ENCODE data around the gene SORT1. TPM values are rescaled to one million over a fixed set of nuclear protein-coding genes. Genes with fewer than 3 reads are reported as not detected.
"Not testable (repeated sequence)": the region's sequence is repeated elsewhere in the genome, so short reads cannot be mapped to it uniquely, and the experiment has no call there.

SORT1 gene
- total RNA-seq (2014; rRNA removed; shearing (Covaris generic)) = 7.7 and 11.2 TPM in 2 replicates

DNA sequence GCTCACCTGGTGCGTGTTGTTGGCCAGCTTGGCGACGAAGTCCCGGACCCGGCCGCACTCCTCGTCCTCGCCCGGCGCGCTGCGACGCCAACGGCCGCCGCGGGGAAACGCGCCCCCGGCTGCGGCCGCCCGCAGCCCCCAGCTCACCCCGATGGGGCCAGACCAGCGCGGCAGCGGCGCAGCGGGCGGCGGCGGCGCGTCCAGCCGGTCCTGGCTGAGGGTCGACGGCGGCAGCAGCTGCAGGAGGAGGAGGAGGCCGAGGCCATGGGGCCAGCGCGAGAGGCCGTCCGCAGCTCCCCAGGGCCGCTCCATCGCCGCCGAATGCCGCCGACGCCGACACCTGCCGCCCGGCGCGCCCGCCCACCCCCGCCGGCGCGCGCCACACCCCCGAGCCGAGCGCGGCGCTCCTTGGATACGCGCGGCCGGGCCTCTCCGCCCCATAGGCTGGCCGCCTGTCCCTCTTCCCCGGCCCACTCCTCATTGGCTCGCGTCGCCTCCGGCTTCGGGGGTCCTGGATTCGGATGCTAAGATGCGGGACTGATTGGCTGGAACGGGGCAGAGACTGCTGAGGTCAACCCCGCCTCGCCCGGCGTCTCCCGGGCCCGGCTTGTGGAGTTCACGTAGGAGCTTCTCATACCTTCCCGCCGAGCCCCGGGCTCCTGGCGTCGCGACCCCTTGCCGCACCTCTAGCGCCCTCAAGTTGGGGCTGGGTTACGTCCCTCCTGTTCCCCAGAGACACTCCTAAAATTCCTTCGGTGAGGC, at the start of gene SORT1:
TSS of gene SORT1 (minus strand) at position 338 of the 762 bp plus-strand sequence. CDS start at position 312, 26 bp downstream.
- Histone ChIP-seq H3K4me1 (replicated peaks) (peaks cover 56% of the 10 kb centered on the region), H3K27ac (no peak within 1 kb of the TSS), H3K36me3 (peaks cover 19% of the 10 kb centered on the region), H3K9me3 (replicated peaks) (0 out of 2 replicates have a peak, but pooled peaks cover 2% of the 10 kb centered on the region), H3K27me3 (replicated peaks) (no peaks in the 10 kb centered on the region), H3K4me3 (peak within 1 kb of the TSS; percentile 87)
- peak; percentile 76 to 87 for DNase-seq (ENCODE audit: low read depth in 1 of 2, low spot score in 2 of 2)

DNA sequence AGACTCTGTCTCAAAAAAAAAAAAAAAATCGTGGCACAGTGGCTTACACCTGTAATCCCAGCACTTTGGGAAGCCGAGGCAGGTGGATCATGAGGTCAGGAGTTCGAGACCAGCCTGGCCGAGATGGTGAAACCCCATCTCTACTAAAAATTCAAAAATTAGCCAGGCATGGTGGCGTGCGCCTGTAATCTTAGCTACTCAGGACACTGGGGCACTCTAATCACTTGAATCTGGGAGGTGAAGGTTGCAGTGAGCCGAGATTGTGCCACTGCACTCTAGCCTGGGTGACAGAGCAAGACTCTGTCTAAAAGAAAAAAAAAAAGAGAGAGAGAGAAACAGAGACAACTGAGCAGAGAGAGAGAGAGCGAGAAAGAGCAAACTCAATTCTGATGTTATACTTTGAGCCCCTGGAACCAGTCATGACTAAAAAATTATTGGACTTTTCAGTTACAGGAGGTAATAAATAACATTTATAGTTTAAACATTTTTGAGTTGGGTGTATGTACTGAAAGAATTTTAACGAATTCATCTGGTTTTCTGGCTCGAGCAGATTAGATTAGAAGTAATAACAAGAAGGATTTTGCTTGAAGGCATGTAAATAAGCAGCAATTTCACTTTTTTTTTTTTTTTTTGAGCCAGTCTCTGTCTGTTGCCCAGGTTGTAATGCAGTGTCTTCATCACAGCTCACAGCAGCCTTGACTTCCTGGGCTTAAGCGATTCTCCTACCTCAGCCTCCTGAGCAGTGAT, 48.4 kb upstream of the SORT1 start:
- peaks cover 38% of the 10 kb centered on the region for H3K27me3 ChIP-seq (replicated peaks)
- not testable (repeated sequence) for H3K27ac ChIP-seq; H3K4me1 ChIP-seq (replicated peaks); H3K9me3 ChIP-seq (replicated peaks); DNase-seq (ENCODE audit: low read depth in 1 of 2, low spot score in 2 of 2); H3K4me3 ChIP-seq; H3K36me3 ChIP-seq

DNA sequence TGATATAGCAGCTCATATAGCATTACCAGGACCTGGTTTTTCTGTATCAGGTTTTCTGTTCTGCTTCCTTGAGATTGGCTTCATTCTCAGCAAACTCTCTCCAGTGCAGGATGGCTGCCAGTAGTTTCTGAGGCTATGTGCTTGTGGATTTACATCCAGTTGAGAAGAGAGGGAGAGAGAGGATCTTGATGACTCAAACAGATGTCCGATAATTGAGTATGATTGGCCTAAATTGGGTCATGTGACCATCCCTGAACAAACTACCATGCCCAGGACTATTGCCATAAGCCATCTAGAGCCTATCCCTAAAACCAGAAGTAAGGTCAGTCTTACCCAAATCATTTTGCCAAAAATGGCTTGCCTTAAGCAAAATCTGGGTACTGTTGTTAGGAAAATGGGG, 46.6 kb upstream of the SORT1 start:
- Histone ChIP-seq H3K4me3 (no peak overlapping the region), H3K9me3 (replicated peaks) (no peaks in the 10 kb centered on the region; the same call in 1 of the 2 replicates), H3K27ac (no peak overlapping the region), H3K36me3 (no peaks in the 10 kb centered on the region), H3K27me3 (replicated peaks) (peaks cover 36% of the 10 kb centered on the region), H3K4me1 (replicated peaks) (no peaks in the 10 kb centered on the region)
- DNase-seq (ENCODE audit: low read depth in 1 of 2, low spot score in 2 of 2) = no peak

DNA sequence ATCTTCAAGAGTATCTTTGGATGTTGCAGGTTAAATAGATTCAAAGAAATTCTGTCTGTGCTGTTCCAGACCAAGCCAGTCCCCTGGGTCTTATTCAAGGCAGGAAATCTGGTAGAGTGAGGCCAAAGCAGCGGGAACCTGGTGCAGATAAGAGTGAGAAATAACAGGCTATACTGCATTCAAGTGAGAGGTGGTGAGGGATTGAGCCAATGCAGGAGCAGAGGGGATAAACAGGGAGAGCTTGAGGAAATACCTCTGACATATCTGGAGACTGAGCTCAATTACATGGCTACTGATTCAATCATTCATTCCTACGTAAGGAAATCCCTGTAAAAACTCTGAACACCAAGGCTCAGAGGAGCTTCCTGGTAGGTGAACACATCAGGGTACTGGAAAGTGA, 45.8 kb upstream of the SORT1 start:
- no peak for DNase-seq (ENCODE audit: low read depth in 1 of 2, low spot score in 2 of 2)
- Histone ChIP-seq H3K27me3 (replicated peaks) (peaks cover 36% of the 10 kb centered on the region), H3K4me1 (replicated peaks) (peaks cover 6% of the 10 kb centered on the region)

DNA sequence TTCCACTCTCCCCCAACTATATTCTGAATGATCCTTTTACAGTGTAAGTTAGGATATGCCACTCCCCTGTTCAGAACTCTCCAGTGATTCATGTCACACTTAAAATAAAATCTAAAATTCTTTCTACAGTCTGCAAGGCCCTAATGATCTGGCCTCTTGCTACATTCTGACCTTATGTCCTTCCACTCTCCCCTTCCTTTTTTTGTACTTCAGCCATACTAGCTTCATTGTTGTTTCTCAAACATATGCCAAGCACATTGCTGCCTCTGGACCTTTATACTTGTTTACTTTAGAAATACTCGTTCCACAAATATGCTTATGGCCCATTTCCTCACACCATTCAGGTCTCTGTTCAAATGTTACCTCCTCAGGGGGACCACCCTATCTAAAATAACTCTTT, 43.4 kb upstream of the SORT1 start:
- H3K27ac ChIP-seq = no peak overlapping the region
- H3K4me3 ChIP-seq = no peak overlapping the region
- H3K9me3 ChIP-seq (replicated peaks) = no peaks in the 10 kb centered on the region; the same call in 1 of the 2 replicates
- no peaks in the 10 kb centered on the region for H3K36me3 ChIP-seq
- DNase-seq (ENCODE audit: low read depth in 1 of 2, low spot score in 2 of 2) = no peak
- H3K4me1 ChIP-seq (replicated peaks) = peaks cover 8% of the 10 kb centered on the region
- peaks cover 36% of the 10 kb centered on the region for H3K27me3 ChIP-seq (replicated peaks)

More for the DNA sequence above, 45.8 kb upstream of the SORT1 start:
- Histone ChIP-seq H3K36me3 (no peaks in the 10 kb centered on the region), H3K9me3 (replicated peaks) (no peaks in the 10 kb centered on the region; the same call in 1 of the 2 replicates), H3K4me3 (no peak overlapping the region), H3K27ac (no peak overlapping the region)

DNA sequence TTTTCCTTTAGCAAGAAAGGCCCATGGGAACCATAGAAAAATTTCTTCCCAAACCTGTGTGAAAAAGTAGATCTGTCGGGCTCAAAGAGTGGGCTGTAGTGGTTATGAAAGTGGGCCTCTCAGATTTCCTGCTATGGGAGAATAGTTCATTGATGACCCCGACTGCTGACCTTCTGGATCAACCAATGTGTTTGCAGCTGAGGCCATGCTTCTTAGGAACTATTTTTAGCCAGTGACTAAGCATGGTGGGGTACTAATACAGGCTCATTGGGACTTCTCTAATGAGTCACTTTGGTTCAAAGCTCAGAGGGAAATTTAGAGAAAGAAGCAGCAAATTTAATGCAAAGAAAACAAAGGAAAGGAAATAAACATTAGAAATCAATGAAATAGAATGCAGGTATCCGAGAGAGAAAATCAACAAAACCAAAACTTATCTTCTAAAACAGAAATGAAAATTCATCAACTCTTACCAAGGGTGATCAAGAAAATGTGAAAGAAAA, 41.1 kb upstream of the SORT1 start:
- Histone ChIP-seq H3K36me3 (no peaks in the 10 kb centered on the region), H3K27ac (no peak overlapping the region), H3K4me3 (no peak overlapping the region), H3K27me3 (replicated peaks) (peaks cover 18% of the 10 kb centered on the region), H3K9me3 (replicated peaks) (no peaks in the 10 kb centered on the region; the same call in 1 of the 2 replicates), H3K4me1 (replicated peaks) (peaks cover 8% of the 10 kb centered on the region)
- DNase-seq (ENCODE audit: low read depth in 1 of 2, low spot score in 2 of 2) = peak in 1 of 2 experiments; percentile 6

DNA sequence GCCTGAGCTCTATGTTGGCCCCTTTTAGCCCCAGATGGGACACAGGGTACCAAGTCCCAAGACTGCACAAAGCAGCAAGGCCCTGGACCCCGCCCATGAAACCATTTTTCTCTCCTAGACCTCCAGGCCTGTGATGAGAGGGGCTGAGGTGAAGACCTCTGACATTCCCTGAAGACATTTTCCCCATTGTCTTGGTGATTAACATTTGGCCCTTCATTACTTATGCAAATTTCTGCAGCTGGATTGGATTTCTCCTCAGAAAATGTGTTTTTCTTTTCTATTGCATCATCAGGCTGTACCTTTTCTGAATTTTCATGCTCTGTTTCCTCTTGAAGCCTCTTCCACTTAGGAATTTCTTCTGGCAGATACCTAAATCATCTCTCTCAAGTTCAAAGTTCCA, 36.8 kb upstream of the SORT1 start:
- no peaks in the 10 kb centered on the region; the same call in 1 of the 2 replicates for H3K9me3 ChIP-seq (replicated peaks)
- no peak overlapping the region for H3K4me3 ChIP-seq
- H3K27me3 ChIP-seq (replicated peaks) = no peaks in the 10 kb centered on the region
- no peaks in the 10 kb centered on the region for H3K36me3 ChIP-seq
- H3K27ac ChIP-seq = no peak overlapping the region
- DNase-seq (ENCODE audit: low read depth in 1 of 2, low spot score in 2 of 2) = no peak
- H3K4me1 ChIP-seq (replicated peaks) = peaks cover 8% of the 10 kb centered on the region

DNA sequence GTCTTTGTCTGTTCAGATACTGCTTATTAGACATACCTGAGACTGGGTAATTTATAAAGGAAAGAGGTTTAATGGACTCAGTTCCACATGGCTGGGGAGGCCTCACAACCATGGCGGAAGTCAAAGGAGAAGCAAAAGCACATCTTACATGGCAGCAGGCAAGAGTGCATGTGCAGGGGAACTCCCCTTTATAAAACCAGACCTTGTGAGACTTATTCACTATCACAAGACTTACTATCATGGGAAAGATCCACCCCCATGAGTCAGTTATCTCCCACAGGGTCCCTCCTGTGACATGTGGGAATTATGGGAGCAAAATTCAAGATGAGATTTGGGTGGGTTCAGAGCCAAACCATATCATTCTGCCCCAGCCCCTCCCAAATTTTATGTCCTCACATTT, 35.6 kb upstream of the SORT1 start:
- no peaks in the 10 kb centered on the region for H3K9me3 ChIP-seq (replicated peaks)
- no peak overlapping the region for H3K4me3 ChIP-seq
- H3K27ac ChIP-seq = no peak overlapping the region
- DNase-seq (ENCODE audit: low read depth in 1 of 2, low spot score in 2 of 2) = no peak
- H3K27me3 ChIP-seq (replicated peaks) = no peaks in the 10 kb centered on the region
- H3K36me3 ChIP-seq = no peaks in the 10 kb centered on the region
- H3K4me1 ChIP-seq (replicated peaks) = peaks cover under 1% of the 10 kb centered on the region

DNA sequence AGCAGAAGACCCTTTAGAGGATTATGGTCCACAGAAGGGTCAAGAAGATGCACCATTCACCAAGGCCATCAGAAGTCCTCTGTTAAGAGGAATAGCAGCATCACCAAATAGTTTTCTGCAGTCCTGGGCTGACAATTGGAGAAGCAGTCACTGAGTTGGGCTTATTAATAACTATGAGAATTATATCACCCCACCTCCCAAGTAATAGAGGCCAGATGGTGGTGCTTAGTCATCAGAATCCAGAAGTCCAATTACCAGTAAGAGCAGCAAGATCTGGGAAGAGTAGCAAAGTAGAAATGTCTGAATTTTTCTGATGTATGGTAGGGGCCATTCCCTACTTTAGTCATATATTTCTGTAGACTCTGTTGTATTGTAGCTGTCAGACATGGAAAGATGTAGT, 34.6 kb upstream of the SORT1 start:
- Histone ChIP-seq H3K36me3 (no peaks in the 10 kb centered on the region), H3K27me3 (replicated peaks) (no peaks in the 10 kb centered on the region), H3K9me3 (replicated peaks) (no peaks in the 10 kb centered on the region), H3K27ac (no peak overlapping the region), H3K4me3 (no peak overlapping the region), H3K4me1 (replicated peaks) (peaks cover 3% of the 10 kb centered on the region)
- DNase-seq (ENCODE audit: low read depth in 1 of 2, low spot score in 2 of 2) = no peak

DNA sequence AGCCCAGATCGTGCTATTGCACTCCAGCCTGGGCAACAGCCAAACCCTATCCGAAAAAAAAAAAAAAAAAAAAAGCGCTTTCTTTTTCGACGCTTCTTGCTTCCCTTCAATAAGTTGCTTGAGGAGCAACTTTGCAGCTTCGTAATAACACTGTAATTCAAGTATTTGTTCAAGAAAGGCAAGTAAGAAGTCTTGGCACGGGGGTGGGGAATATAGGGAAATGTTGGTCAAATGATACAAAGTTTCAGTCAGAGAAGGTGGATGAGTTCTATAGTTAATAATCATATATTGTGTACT, 29.4 kb upstream of the SORT1 start:
- no peaks in the 10 kb centered on the region for H3K9me3 ChIP-seq (replicated peaks)
- H3K27ac ChIP-seq = no peak overlapping the region; the same call in 1 of the 2 replicates
- DNase-seq (ENCODE audit: low read depth in 1 of 2, low spot score in 2 of 2) = no peak
- peak overlapping the region; percentile 65 for H3K4me3 ChIP-seq
- peaks cover 19% of the 10 kb centered on the region for H3K4me1 ChIP-seq (replicated peaks)
- H3K27me3 ChIP-seq (replicated peaks) = no peaks in the 10 kb centered on the region
- peaks cover 24% of the 10 kb centered on the region for H3K36me3 ChIP-seq

DNA sequence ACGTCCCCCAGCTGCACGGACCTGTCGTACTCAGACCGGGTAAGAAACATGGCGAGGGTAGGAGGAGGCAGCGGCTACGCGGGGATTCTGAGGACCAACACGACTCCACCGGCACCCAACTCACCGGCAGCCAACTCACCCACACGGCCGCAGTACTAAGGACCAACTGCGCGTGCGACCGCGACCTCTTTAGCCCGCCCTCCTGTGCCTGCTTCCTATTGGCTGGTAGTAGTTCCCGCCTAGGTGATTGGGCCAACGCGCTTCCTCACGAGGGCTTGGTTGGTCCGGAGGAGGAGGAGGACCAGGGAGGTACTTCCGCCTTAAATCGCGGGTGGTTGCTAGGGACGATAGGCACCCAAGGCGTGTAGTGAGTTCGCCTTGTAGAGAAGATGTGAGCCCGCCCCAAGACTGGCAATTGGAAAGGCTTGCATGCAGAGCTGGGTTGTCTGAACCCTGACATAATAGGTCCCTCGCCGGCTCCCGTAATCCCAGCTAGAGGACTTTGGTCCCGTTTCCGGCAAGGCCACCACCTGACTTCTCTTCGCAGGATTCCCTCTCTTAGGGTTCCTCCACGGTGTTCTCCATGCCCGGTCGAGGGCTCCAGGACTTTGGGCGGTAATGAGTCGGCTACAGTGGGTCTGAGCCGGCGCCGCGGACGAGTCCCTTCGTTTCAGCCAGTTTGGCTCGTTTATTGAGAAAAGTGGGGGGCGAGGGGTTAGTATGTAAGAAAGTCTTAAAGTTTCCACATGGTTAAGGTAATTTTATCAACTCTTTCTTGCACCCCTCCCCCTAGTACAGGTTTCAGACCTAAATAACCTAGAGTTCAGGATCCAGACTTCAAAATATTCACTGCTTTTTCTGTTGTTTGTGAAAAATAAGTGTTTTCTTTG, 28.8 kb upstream of the SORT1 start, which contains the start of gene PSMA5:
TSS of gene PSMA5 (minus strand) at position 168 of the 890 bp plus-strand sequence. CDS start at position 50, 118 bp downstream.
- Histone ChIP-seq H3K27me3 (replicated peaks) (no peaks in the 10 kb centered on the region), H3K4me3 (peak within 1 kb of the TSS; percentile 65), H3K9me3 (replicated peaks) (no peaks in the 10 kb centered on the region), H3K27ac (peak within 1 kb of the TSS; percentile 58), H3K36me3 (peaks cover 30% of the 10 kb centered on the region), H3K4me1 (replicated peaks) (peaks cover 19% of the 10 kb centered on the region)
- DNase-seq (ENCODE audit: low read depth in 1 of 2, low spot score in 2 of 2) = peak; percentile 97 to 99

DNA sequence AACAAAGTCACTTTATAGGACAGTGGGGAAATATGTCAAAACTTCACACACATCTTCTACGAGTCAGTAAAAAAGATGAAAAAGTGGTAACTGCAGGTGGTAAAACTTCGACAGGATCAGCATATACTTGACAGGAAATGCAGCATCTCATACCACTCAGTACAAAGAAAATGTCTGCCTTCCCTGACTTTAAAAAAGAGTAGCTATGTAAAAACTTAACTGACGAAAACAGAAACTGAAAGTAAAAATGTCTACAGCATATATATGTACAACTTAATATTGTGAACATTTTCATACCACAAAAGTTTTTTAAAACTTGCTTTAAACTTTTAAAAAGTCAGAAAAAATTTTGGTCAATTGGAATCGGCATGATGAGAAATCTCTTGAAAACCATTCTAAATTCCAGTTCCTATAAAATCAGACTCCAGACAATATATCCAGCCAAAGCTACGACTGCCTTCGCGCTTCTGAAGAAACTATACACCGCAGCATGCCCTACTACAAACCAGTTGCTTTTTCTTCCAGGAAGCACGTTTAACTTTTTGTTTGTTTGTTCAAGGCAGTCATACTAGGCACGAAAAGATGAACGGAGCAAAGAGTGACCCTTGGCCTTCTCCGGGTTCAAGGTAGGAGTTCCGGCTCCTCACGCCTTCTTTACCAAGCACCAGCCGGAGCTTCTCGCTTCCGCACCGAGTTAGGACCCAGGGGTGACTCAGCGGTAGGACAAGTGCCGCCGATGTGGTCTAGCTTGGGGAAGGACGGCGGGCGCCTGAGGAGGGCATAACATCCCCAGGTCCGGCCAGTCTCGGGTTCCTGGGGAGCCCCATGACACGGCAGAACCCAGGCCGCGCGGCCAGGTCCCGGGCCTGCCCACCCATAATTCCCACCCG, 27.9 kb upstream of the SORT1 start:
- Histone ChIP-seq H3K27me3 (replicated peaks) (no peaks in the 10 kb centered on the region), H3K9me3 (replicated peaks) (no peaks in the 10 kb centered on the region), H3K4me3 (peak overlapping the region; percentile 65), H3K4me1 (replicated peaks) (peaks cover 19% of the 10 kb centered on the region), H3K27ac (peak overlapping the region; percentile 58), H3K36me3 (peaks cover 37% of the 10 kb centered on the region)
- DNase-seq (ENCODE audit: low read depth in 1 of 2, low spot score in 2 of 2) = peak; percentile 60 to 71
